C1 segment of cervical spinal cord (tissue), 14 donors: Measurements from ENCODE around the gene NCR2.

Experiments used
- DNase-seq, 14 donors: peaks; one replicate each; lab custom pipeline; 2025; lab: John Stamatoyannopoulos, UW

The NCR2 gene

DNA sequence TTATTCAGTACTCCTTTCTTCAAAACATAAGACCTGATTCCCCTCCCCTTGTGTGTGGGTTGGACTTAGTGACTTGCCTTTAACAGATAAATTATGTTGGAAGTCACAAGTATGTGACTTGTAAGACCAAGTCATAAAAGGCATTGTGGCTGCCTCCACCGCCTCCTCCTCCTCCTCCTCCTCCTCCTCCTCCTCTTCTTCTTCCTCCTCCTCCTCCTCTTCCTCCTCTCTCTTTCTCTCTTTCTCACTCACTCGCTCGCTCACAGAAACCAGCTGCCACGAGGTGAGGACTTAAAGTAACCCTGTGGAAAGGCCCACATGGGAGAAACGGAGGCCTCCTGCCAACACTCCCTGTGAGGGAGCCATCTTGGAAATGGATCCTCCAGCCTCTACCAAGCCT lies 64.0 kb downstream of the NCR2 start:
- DNase-seq = no peak
